BE2C (cell line): ENCODE measurements around the gene PGLYRP2.

Experiments
- DNase-seq: peaks from one replicate; pipeline ENCODE4 v3.0.0-alpha.2; 2020
- H3K27me3 ChIP-seq: fragments of 250-450 bp; sonication (Bioruptor Pico); 2 replicates; pipeline ENCODE4 v1.5.1; 2020; ENCODE audit warnings: mild to moderate bottlenecking
- H3K36me3 ChIP-seq: fragments of 250-450 bp; sonication (Bioruptor Pico); 2 replicates; pipeline ENCODE4 v1.5.1; 2020; ENCODE audit warnings: mild to moderate bottlenecking
- H3K4me1 ChIP-seq: fragments of 250-450 bp; sonication (Bioruptor Pico); 2 replicates; pipeline ENCODE4 v1.5.1; 2020
- H3K4me3 ChIP-seq: 2 replicates; pipeline ENCODE4 v1.5.1; 2011; ENCODE audit warnings: low read depth, low read length
- H3K9me3 ChIP-seq: fragments of 250-450 bp; sonication (Bioruptor Pico); 2 replicates; pipeline ENCODE4 v1.5.1; 2020
- TF ChIP-seq, protein P1 (sequence below): IDR thresholded peaks from 2 replicates; pipeline ENCODE4 v1.5.1; 2012; ENCODE audit warnings: mild to moderate bottlenecking, low read depth, low read length

The PGLYRP2 gene

DNA sequence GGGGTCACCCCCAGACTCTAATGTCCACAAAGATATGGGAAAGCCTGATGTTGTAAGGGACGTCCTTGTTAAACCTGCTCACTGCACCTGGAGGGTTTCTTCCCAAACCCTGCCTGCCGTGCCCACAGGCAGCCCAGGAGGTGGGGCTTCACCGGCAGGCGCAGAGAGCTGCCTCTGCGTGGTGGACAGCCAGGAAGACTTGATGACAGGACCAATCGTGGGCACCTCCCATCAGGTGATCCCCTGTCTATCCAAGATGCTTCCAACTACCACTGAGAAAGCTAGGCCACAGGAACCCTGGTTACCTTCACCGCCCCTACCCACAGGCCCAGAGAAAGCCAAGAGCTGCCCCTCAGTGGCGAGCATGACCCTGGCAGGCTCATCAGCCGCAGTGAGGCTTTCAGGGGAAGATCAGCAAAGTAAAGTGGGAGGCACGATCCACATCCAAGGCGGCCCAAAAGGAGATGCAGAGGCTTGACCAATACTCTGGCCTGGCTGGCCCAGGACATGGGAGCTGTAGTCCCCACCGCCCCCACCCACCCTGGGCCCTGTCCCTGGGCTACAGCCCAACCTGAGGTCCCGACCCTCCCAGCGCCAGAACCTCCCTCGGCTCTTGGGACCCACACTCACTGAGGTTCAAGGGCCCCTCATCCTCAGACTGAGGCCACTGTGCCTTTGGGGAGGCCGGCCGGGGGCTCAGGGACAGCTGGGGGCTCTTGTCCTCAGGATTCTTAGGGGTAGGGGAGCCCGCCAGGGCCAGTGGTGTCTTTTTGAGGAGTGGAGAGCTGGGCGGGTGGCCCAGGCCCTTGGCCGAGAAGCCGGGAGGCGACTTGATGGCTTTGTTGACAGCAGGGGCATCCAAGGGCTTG, 50.1 kb downstream of the PGLYRP2 start:
- Histone ChIP-seq H3K36me3 (peaks cover 68% of the 10 kb centered on the region), H3K4me3 (no peak overlapping the region), H3K9me3 (no peaks in the 10 kb centered on the region), H3K27me3 (no peaks in the 10 kb centered on the region), H3K4me1 (peaks cover 4% of the 10 kb centered on the region)
- DNase-seq = no peak
- TF ChIP-seq, protein P1, sequence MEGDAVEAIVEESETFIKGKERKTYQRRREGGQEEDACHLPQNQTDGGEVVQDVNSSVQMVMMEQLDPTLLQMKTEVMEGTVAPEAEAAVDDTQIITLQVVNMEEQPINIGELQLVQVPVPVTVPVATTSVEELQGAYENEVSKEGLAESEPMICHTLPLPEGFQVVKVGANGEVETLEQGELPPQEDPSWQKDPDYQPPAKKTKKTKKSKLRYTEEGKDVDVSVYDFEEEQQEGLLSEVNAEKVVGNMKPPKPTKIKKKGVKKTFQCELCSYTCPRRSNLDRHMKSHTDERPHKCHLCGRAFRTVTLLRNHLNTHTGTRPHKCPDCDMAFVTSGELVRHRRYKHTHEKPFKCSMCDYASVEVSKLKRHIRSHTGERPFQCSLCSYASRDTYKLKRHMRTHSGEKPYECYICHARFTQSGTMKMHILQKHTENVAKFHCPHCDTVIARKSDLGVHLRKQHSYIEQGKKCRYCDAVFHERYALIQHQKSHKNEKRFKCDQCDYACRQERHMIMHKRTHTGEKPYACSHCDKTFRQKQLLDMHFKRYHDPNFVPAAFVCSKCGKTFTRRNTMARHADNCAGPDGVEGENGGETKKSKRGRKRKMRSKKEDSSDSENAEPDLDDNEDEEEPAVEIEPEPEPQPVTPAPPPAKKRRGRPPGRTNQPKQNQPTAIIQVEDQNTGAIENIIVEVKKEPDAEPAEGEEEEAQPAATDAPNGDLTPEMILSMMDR = no peak

DNA sequence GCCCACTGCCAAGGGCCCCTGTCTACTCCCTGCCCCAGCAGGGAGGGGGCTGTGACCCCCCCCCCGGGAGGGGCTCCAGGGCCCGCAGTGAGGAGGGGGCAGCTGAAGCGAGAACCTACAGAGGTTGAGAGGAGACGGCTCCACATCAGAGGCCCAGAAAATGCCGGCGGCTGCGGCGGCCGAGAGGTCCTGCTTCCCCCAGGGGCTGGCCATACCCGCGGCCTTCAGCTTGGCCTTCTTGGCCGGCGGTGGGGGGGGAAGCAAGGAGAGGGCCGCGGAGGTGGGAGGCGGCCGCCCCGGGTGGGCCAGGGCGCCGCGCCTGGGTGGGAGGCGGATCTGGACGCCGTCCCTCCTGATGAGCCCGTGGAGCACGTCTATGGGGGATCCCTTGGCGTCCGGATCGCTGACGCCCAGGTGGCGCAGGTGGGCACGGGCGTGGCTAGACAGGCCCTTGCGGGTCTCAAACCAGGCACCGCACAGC, 51.3 kb downstream of the PGLYRP2 start:
- no peak for DNase-seq
- no peaks in the 10 kb centered on the region for H3K27me3 ChIP-seq
- TF ChIP-seq, protein P1 = no peak
- H3K36me3 ChIP-seq = peaks cover 80% of the 10 kb centered on the region
- no peak overlapping the region for H3K4me3 ChIP-seq
- no peaks in the 10 kb centered on the region; the same call in 1 of the 2 replicates for H3K9me3 ChIP-seq
- H3K4me1 ChIP-seq = peaks cover 4% of the 10 kb centered on the region

DNA sequence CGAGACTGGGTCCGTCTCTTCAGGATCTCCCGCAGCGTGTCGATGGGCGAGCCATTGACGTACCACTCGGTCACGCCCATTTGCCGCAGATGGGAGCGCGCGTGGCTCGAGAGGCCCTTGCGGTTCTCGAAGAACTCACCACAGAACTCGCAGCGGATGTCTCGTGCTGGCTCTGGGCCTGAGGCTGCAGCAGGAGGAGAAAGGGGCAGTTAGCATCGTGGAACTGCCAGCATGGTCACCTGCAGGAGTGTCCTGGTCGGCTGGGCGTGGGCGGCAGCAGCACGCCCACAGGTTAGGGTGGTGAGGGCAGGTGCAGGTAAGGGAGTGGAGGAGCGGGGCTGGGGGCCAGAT, 52.0 kb downstream of the PGLYRP2 start:
- H3K4me3 ChIP-seq = no peak overlapping the region
- H3K9me3 ChIP-seq = no peaks in the 10 kb centered on the region; the same call in 1 of the 2 replicates
- DNase-seq = no peak
- no peaks in the 10 kb centered on the region for H3K27me3 ChIP-seq
- H3K36me3 ChIP-seq = peaks cover 84% of the 10 kb centered on the region
- peaks cover 6% of the 10 kb centered on the region for H3K4me1 ChIP-seq
- TF ChIP-seq, protein P1 = no peak

DNA sequence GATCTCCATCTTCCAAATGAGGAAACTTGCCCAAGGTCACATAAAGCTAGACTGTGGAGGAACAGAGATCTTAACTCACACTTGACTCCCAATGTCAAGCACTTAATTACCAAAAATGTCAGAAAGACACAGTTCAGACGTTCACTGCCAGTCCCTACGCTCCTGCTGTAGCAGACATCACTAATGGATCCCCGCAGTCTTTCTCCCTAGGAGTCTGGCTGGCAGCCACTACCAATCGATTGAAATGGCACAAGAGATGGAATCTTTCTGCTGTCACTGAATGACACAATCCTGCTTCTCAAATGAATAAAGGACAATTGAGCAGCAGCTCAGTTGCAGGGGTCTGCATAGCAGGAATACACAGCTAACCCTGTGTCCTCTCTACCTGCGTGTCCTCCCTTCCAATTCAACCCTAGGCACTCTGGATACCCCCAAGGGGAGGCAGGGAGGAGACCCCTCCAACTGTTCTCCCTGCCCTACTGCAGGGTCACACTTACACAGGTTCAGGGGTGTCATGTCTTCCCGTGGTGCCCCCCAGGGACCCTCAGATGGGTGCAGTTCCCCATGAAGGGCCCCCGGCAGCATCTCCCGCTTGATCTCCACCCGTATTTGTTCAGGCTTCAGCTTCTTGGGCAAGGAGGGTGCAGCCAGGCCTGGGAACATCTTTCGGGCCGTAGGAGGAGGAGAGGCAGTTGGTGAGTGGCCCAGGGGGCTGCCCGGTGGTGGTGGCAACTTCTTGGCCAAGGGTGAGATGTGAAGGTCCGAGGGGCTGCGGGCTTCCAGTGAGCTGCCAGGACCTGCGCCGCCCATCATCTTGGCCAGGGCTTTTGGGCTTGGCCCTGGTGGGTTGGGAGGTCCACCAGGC, 52.6 kb downstream of the PGLYRP2 start:
- no peak for DNase-seq
- Histone ChIP-seq H3K36me3 (peaks cover 85% of the 10 kb centered on the region), H3K4me1 (peaks cover 11% of the 10 kb centered on the region), H3K9me3 (no peaks in the 10 kb centered on the region; the same call in 1 of the 2 replicates), H3K4me3 (no peak overlapping the region), H3K27me3 (no peaks in the 10 kb centered on the region)
- TF ChIP-seq, protein P1 = no peak

DNA sequence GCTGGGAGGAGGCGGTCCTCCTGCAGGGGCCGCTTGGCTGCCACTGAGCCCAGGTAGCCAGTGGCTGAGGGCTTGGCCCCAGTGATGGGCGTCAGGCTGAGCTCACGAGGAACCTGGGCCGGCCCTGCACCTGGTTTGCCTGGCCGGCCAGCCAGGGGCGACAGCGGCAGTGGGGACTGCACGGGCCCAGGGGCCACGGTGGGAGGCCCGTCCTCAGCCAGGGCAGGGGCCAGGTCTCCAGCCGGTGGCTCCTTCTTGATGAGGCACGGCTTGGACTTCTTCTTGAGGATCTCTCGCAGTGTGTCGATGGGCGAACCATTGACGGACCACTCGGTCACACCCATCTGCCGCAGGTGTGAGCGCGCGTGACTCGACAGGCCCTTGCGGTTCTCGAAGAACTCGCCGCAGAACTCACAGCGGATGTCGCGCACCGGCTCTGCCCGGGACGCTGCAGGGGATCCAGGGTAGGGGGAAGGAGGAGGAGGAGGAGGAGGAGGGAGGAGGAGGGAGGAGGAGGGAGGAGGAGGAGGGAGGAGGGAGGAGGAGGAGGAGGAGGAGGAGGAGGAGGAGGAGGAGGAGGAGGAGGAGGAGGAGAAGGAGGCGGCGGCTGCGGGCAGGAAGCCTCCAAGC, 53.9 kb downstream of the PGLYRP2 start:
- Histone ChIP-seq H3K36me3 (peaks cover 80% of the 10 kb centered on the region), H3K4me3 (no peak overlapping the region), H3K27me3 (no peaks in the 10 kb centered on the region), H3K4me1 (peaks cover 14% of the 10 kb centered on the region), H3K9me3 (no peaks in the 10 kb centered on the region; the same call in 1 of the 2 replicates)
- TF ChIP-seq, protein P1 = no peak
- DNase-seq = no peak
